RWPE1 (cell line): ENCODE data around the gene ZNF567.
"Not testable (repeated sequence)": the region's sequence is repeated elsewhere in the genome, so short reads cannot be mapped to it uniquely, and the experiment has no call there.

Experiments
- CTCF ChIA-PET: fragments of 350-600 bp; sonication (Branson Sonifier 250); formaldehyde crosslinking; extraction: SDS; loops from one replicate; lab custom pipeline; 2021; lab: Yijun Ruan, JAX
- POLR2A ChIA-PET: fragments of 400-600 bp; formaldehyde crosslinking; extraction: SDS; loops from one replicate; lab custom pipeline; 2020; ENCODE audit warnings: antibody characterized with exemption; ENCODE audit not compliant: low non-redundant PET; lab: Yijun Ruan, JAX
- DNase-seq: peaks from one replicate; pipeline ENCODE4 v3.0.0; 2012; ENCODE audit warnings: low spot score
- H3K27ac ChIP-seq: fragments of 450-650 bp; 2 replicates; pipeline ENCODE4 v1.5.1; 2017
- TF ChIP-seq, protein P1 (sequence below): fragments of 450-650 bp; conservative IDR thresholded peaks from 2 replicates; pipeline ENCODE4 v1.5.1; 2017; ENCODE audit warnings: low read depth, mild to moderate bottlenecking

ZNF567 gene

DNA sequence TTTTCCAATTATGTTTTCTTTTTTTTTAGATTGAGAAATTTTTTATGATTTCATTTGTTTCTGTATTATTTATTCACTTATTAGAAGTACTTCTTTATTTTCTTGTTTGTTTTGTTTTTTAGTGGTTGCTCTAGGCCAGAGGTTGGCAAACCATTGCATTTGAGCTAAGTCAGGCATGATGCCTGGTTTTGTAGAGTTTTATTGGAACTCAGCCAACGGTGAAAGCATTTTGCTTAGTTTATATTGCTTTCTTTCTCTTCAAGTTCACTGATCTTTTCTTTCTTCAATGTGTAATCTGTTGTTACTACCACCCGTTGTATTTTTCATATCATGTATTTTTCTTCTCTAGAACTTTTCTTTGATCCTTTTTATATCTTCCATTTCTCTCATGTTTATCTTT is 19.7 kb downstream of the ZNF567 start:
- POLR2A ChIA-PET: no interaction called here
- DNase-seq: no peak
- H3K27ac ChIP-seq: no peak overlapping the region
- TF ChIP-seq, protein P1, sequence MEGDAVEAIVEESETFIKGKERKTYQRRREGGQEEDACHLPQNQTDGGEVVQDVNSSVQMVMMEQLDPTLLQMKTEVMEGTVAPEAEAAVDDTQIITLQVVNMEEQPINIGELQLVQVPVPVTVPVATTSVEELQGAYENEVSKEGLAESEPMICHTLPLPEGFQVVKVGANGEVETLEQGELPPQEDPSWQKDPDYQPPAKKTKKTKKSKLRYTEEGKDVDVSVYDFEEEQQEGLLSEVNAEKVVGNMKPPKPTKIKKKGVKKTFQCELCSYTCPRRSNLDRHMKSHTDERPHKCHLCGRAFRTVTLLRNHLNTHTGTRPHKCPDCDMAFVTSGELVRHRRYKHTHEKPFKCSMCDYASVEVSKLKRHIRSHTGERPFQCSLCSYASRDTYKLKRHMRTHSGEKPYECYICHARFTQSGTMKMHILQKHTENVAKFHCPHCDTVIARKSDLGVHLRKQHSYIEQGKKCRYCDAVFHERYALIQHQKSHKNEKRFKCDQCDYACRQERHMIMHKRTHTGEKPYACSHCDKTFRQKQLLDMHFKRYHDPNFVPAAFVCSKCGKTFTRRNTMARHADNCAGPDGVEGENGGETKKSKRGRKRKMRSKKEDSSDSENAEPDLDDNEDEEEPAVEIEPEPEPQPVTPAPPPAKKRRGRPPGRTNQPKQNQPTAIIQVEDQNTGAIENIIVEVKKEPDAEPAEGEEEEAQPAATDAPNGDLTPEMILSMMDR: no peak
- CTCF ChIA-PET: no interaction called here

DNA sequence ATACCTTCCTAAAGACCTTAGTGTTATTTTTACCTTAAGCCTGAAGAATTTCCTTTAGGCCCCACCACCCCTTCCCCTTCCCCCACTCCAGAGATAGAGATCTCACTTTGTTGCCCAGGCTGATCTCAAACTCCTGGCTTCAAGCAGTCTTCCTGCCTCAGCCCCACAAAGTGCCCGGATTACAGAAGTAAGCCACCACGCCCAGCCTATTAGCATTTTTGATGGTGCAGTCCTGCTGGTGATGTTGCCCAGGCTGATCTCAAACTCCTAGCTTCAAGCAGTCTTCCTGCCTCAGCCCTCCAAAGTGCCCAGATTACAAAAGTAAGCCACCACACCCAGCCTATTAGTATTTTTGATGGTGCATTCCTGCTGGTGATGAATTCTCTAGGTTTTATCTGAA is 22.0 kb downstream of the ZNF567 start:
- ChIA-PET POLR2A (no interaction called here), CTCF (no interaction called here)
- no peak overlapping the region for H3K27ac ChIP-seq
- no peak for DNase-seq
- TF ChIP-seq, protein P1: no peak

DNA sequence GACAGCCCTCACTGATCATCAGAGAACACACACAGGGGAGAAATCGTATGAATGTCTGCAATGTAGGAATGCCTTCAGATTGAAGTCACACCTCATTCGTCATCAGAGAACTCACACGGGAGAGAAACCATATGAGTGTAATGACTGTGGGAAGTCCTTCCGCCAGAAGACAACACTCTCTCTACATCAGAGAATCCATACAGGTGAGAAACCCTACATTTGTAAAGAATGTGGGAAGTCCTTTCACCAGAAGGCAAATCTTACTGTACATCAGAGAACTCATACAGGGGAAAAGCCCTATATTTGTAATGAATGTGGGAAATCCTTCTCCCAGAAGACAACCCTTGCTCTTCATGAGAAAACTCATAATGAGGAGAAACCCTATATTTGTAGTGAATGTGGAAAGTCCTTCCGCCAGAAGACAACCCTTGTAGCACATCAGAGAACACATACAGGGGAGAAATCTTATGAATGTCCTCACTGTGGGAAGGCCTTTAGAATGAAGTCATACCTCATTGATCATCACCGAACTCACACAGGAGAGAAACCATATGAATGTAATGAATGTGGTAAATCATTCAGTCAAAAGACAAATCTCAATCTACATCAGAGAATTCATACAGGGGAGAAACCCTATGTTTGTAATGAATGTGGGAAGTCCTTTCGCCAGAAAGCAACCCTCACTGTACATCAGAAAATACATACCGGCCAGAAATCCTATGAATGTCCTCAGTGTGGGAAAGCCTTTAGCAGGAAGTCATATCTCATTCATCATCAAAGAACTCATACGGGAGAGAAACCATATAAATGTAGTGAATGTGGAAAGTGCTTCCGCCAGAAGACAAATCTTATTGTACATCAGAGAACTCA is 32.5 kb downstream of the ZNF567 start:
- TF ChIP-seq, protein P1: no peak
- no peak for DNase-seq
- no peak overlapping the region for H3K27ac ChIP-seq
- POLR2A ChIA-PET: no interaction called here
- CTCF ChIA-PET: no interaction called here

DNA sequence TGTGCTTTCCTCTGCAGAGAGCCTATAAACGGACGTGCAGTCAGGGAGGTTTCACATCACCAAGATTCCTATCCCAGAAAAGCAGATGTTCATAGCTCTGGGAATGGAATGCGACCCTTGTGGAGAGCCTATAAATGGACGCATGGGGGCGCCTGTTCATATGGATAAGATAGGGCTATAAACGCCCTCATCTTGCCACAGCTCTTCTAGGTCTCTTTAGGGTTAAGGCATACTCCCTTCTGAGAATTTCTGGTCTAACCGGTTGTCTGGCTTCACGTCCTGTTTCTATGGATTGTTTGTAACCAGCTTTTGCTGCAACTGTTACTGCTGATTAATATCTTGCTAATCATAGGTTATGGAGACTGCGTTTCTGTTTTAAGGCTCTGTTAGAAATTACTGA is 48.8 kb downstream of the ZNF567 start:
- POLR2A ChIA-PET, DNase-seq, H3K27ac ChIP-seq, CTCF ChIA-PET: not testable (repeated sequence)

DNA sequence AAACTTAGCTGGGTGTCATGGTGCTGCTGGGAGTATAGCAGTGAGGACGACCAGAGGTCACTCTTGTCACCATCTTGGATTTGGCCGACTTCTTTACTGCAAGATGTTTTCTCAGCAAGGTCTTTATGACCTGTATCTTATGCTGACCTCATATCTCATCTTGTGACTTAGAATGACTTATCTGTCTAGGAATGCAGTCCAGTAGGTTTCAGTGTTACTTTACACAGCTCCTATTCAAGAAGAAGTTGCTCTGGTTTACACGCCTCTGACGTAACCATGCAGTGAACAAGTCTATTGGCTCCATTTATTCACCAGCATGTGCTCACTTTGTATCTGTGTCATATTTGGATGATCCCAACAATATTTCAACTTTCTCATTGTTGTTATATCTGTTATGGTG is 58.5 kb downstream of the ZNF567 start:
- DNase-seq: no peak
- TF ChIP-seq, protein P1: no peak
- no peak overlapping the region for H3K27ac ChIP-seq
- POLR2A ChIA-PET: no interaction called here
- CTCF ChIA-PET: no interaction called here

DNA sequence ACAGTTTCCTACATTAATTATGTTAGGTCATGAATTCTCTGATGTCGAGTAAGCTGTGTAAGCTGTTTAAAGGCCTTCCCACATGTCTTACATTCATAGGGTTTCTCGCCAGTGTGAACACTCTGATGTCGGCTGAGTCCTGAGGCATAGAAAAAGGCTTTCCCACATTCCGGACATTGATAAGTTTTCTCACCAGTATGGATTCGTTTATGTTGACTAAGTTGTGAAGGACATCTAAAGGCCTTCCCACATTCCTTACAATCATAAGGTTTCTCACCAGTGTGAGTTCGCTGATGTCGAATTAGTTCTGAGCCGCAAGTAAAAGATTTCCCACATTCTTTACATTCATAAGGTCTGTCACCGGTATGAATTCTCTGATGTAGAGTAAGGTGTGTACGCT is 60.3 kb downstream of the ZNF567 start:
- ChIA-PET POLR2A (no interaction called here), CTCF (no interaction called here)

More for the DNA sequence above, 60.3 kb downstream of the ZNF567 start:
- TF ChIP-seq, protein P1: no peak
- no peak for DNase-seq
- H3K27ac ChIP-seq: no peak overlapping the region
